Adrenal gland (tissue), 19 donors: Measurements from ENCODE around the gene FGD4. TPM values are rescaled to one million over a fixed set of nuclear protein-coding genes. Genes with fewer than 3 reads are reported as not detected.

ENCODE experiments used
- DNase-seq, 7 donors: peaks; one replicate each; pipeline ENCODE4 v3.0.0-alpha.2; 2019 to 2020
- H3K27ac ChIP-seq, 5 donors: fragments of 200-600 bp; sonication (generic) in 4 of 5; 1 replicate in 3 of 5; 2 replicates in 2 of 5; pipeline versions ENCODE4 v1.5.1 to v1.8.0; 2016 to 2020; ENCODE audit warnings: mild to moderate bottlenecking in 1 of 5
- H3K27me3 ChIP-seq: fragments of 200-600 bp; 2 replicates; pipeline ENCODE4 v1.8.0; 2021
- H3K36me3 ChIP-seq, 2 donors: fragments of 200-600 bp; replicated peaks in 1 of 2; 1 replicate in 1 of 2; 2 replicates in 1 of 2; pipeline versions ENCODE4 v1.5.1 to v1.8.0; 2018 to 2022
- H3K4me1 ChIP-seq, 2 donors: fragments of 200-600 bp; replicated peaks in 1 of 2; 1 replicate in 1 of 2; 2 replicates in 1 of 2; pipeline versions ENCODE4 v1.5.1 to v1.8.0; 2018 to 2021
- H3K4me3 ChIP-seq, 4 donors: fragments of 200-600 bp; sonication (generic) in 3 of 4; one replicate each; pipeline ENCODE4 v1.5.1; 2016 to 2018
- H3K9me3 ChIP-seq, 3 donors: fragments of 200-600 bp; sonication (generic) in 1 of 3; replicated peaks in 1 of 3; 1 replicate in 2 of 3; 2 replicates in 1 of 3; pipeline versions ENCODE4 v1.5.1 to v1.8.0; 2016 to 2021
- POLR2A ChIP-seq, 2 donors: fragments of 450-650 bp; IDR thresholded peaks; one replicate each; pipeline ENCODE4 v1.6.1; 2017; ENCODE audit warnings: antibody characterized with exemption in 2 of 2, mild to moderate bottlenecking in 2 of 2, moderate library complexity in 1 of 2
- WGBS, 4 donors: extraction: QIAGEN DNeasy Blood & Tissue Kit in 2 of 4; methylation state at CpG; one replicate each; pipeline versions ENCODE4 v1.1.5 to v1.1.7; 2013 to 2017; 5-methylcytosine and 5-hydroxymethylcytosine counted together
- intact Hi-C, 2 donors: fragments of 100-400 bp; cut with DNase I; formaldehyde crosslinking; loops; one replicate each; pipeline versions ENCODE4 v1.14.1 to v1.15.0; 2022 to 2023
- long read RNA-seq, 10 donors: library from polyadenylated mRNA in 3 of 10; unstranded in 2 of 10; stranded (forward) in 1 of 10; transcript quantifications; one replicate each; pipeline ENCODE4 v2.0.0 and lab custom pipeline, GENCODE V29; 2021 to 2026
- polyA plus RNA-seq, 3 donors: library from polyadenylated mRNA; stranded (reverse); fragments of 200-250 nt in 2 of 3; fragments of 350-450 nt in 1 of 3; fragmentation: Illumina TruSeq in 1 of 3; extraction: RNeasy Lipid Tissue Mini Kit (QIAGEN cat#74804) in 1 of 3; gene quantifications; one replicate each; pipeline ENCODE4 v1.2.3, GENCODE V29; 2013 to 2014
- total RNA-seq, 9 donors: library from RNA; depleted of rRNA in 4 of 9; stranded (reverse); fragments of >200 nt in 4 of 9; fragments of 120-200 nt in 1 of 9; fragmentation: NEBNext Ultra II Directional in 1 of 9; extraction: Animal tissue kit (Norgen Biotek cat#: 25700) in 1 of 9; gene quantifications; one replicate each; pipeline versions ENCODE4 v1.1.0 to v1.2.4, GENCODE V29; 2013 to 2023
- TF ChIP-seq, protein P1 (sequence below), 6 experiments: fragments of 450-650 bp in 4 of 6; fragments of 200-600 bp in 2 of 6; sonication (generic) in 1 of 6; IDR thresholded peaks; 1 replicate in 5 of 6; 2 replicates in 1 of 6; pipeline versions ENCODE4 v1.5.1 to v1.8.0; 2016 to 2021; ENCODE audit warnings: antibody characterized with exemption in 6 of 6, mild to moderate bottlenecking in 2 of 6, moderate library complexity in 1 of 6
- donor health status: healthy with polysubstance abuse.
- donor health status: Bipolar disorder and iron deficiency.
- donor health status: DM: yes; HTN: yes; CAD: no.
- donor health status: DM: no; HTN: no; CAD: no.
- donor health status: DM: no; HTN: no; CAD: no.
- donor health status: DM: yes; HTN: yes; CAD: no.

The FGD4 gene
- total RNA-seq, result 10 to 100 TPM; 10.2 to 38.5 (median 20.0) TPM
- polyA plus RNA-seq, result 10 to 100 TPM in 1 of 3 donors, 1 to 10 TPM in 2; 1.7 to 12.2 (median 2.4) TPM
- long read RNA-seq, donor 1, result 0 reads
- long read RNA-seq, donor 2, full-length matches to known transcripts, result 2 of 2 reads
- long read RNA-seq, donor 2, partial matches to known transcripts, result 0 of 2 reads
- long read RNA-seq, donor 2, other reads (novel, unspliced or antisense), result 0 of 2 reads
- long read RNA-seq, donor 3, full-length matches to known transcripts, result 1 of 1 reads
- long read RNA-seq, donor 3, partial matches to known transcripts, result 0 of 1 reads
- long read RNA-seq, donor 3, other reads (novel, unspliced or antisense), result 0 of 1 reads
- long read RNA-seq, donor 4, partial matches to known transcripts, result 8 of 11 reads
- long read RNA-seq, donor 4, other reads (novel, unspliced or antisense), result 3 of 11 reads
- long read RNA-seq, donor 5, full-length matches to known transcripts, result 3 of 4 reads
- long read RNA-seq, donor 5, partial matches to known transcripts, result 0 of 4 reads
- long read RNA-seq, donor 5, other reads (novel, unspliced or antisense), result 1 of 4 reads
- long read RNA-seq, donor 6, partial matches to known transcripts, result 2 of 4 reads
- long read RNA-seq, donor 6, other reads (novel, unspliced or antisense), result 2 of 4 reads
- long read RNA-seq, donor 7, result 0 reads
- long read RNA-seq, donor 8, full-length matches to known transcripts, result 1 of 1 reads
- long read RNA-seq, donor 8, partial matches to known transcripts, result 0 of 1 reads
- long read RNA-seq, donor 8, other reads (novel, unspliced or antisense), result 0 of 1 reads
- long read RNA-seq, donor 9, full-length matches to known transcripts, result 2 of 2 reads
- long read RNA-seq, donor 9, partial matches to known transcripts, result 0 of 2 reads
- long read RNA-seq, donor 9, other reads (novel, unspliced or antisense), result 0 of 2 reads
- long read RNA-seq, donor 10, partial matches to known transcripts, result 0 of 1 reads
- long read RNA-seq, donor 10, other reads (novel, unspliced or antisense), result 0 of 1 reads

DNA sequence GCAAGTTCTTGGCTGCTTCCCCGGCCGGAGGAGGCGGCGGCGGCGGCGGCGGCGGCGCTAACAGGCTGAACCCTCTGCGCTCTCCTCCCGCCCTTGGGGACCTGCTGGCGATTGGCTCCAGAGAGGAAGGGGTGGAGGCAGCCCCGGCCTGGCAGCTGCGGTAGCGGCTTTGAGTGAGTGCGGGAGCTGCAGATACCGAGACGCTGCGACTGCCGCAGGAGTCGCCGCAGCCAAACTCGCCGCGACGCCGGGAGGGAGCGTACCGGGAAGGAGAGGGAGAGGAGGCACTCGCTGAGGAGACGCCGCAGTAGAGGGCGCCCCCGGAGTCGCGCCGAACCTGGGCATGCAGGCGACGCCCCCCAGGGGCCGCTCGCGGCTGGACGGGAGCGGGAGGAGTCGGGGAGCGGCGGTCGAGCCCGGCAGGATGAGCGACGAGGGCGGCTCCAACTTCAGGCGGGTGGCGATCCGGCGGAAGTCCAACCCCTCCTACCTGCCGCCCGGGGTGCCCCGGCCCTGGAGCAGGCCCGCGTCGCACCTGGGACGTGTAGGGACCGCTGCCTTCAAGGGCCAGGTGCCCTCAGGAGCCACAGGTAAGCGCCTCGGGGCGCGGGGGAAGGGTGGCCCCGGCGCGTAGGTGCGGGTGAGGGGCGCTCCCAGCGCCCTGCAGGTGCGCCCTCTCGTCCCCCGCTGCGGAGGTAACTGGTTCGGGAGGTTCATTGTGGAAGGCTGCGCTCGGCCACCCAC, at the start of gene FGD4:
TSS of gene FGD4 (plus strand) at position 189 of the 744 bp plus-strand sequence.
- Histone ChIP-seq H3K36me3 (no peaks in the 10 kb centered on the region), H3K4me1 (peaks cover 0 to 13% of the 10 kb centered on the region in 2 donors), H3K9me3 (no peaks in the 10 kb centered on the region), H3K4me3 (peak within 1 kb of the TSS in 3 of 4 donors; percentile 48 to 88 (median 75)), H3K27ac (peak within 1 kb of the TSS in 3 of 5 donors; percentile 20 to 61 (median 59)), H3K27me3 (no peaks in the 10 kb centered on the region)
- intact Hi-C loops, result no loop called here
- TF ChIP-seq, protein P1, sequence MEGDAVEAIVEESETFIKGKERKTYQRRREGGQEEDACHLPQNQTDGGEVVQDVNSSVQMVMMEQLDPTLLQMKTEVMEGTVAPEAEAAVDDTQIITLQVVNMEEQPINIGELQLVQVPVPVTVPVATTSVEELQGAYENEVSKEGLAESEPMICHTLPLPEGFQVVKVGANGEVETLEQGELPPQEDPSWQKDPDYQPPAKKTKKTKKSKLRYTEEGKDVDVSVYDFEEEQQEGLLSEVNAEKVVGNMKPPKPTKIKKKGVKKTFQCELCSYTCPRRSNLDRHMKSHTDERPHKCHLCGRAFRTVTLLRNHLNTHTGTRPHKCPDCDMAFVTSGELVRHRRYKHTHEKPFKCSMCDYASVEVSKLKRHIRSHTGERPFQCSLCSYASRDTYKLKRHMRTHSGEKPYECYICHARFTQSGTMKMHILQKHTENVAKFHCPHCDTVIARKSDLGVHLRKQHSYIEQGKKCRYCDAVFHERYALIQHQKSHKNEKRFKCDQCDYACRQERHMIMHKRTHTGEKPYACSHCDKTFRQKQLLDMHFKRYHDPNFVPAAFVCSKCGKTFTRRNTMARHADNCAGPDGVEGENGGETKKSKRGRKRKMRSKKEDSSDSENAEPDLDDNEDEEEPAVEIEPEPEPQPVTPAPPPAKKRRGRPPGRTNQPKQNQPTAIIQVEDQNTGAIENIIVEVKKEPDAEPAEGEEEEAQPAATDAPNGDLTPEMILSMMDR (IDR thresholded peaks at IDR 0.05), result peak in 2 of 6 experiments; percentile 7 to 30
- peak in 1 of 2 donors; percentile 84 for TF ChIP-seq POLR2A (IDR thresholded peaks at IDR 0.05)
- 0 to 1% (median 0%) methylated on average over 25 to 82 of the region's 82 CpGs for WGBS, 4 donors
- DNase-seq, result peak; percentile 85 to 94 (median 92)

DNA sequence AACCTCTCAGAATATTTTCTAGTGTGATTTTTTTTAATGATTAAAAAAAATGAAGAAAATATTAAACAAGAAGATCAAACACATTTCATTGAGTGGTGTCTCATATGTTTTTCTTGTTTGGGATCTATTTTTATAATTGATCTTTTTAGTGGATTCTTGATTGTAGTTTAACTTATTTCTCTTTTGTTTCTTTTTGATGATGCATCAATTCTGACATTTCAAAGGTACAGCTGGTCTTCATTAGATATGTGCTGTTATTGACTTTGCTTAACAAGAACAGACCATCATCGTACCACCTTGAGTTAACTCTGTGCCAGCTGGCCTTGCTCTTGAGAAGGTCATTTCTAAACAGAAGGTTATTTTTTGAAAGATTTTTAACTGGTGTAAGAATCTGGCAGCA, 45.8 kb upstream of the FGD4 start:
- TF ChIP-seq, protein P1 (IDR thresholded peaks at IDR 0.05), result no peak
- no peak for TF ChIP-seq POLR2A (IDR thresholded peaks at IDR 0.05)
- intact Hi-C loops, result no loop called here
- H3K4me1 ChIP-seq, result no peaks in the 10 kb centered on the region
- no peak for DNase-seq
- no peak overlapping the region for H3K27ac ChIP-seq
- H3K36me3 ChIP-seq, result no peaks in the 10 kb centered on the region
- WGBS, 4 donors, result 38 to 52% (median 46%) methylated on average over 1 of the region's 1 CpG
- no peak overlapping the region for H3K4me3 ChIP-seq
- no peaks in the 10 kb centered on the region for H3K27me3 ChIP-seq
- no peaks in the 10 kb centered on the region for H3K9me3 ChIP-seq

DNA sequence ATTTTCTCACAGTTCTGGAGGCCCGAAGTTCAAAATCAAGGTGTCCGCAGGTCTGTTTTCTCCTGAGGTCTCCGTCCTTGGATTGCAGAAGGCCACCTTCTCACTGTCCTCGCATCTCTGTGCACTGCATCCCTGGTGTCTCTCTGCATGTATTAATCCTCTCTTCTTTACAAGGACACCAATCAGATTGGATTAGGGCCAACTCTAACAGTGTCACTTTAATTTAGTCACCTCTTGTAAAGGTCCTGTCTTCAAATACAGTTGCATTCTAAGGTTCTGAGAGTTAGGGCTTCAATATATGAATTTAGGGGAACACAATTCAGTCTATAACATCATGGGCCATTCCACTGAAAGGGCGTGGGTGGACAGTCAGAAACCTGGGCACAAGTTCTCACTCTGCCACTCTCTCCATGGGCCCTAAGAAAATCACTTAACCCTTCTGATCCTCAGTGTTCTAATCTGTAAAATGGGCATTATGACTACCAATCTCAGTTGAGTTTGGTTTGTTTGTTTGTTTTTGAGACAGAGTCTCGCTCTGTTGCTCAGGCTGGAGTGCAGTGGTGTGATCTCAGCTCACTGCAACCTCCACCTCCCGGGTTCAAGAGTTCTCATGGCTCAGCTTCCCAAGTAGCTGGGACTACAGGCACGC, 41.6 kb upstream of the FGD4 start:
- Histone ChIP-seq H3K27ac (no peak overlapping the region), H3K4me1 (no peaks in the 10 kb centered on the region), H3K9me3 (no peaks in the 10 kb centered on the region), H3K36me3 (no peaks in the 10 kb centered on the region), H3K27me3 (no peaks in the 10 kb centered on the region), H3K4me3 (no peak overlapping the region)
- intact Hi-C loops, result no loop called here
- TF ChIP-seq, protein P1 (IDR thresholded peaks at IDR 0.05), result no peak
- no peak for TF ChIP-seq POLR2A (IDR thresholded peaks at IDR 0.05)
- no peak for DNase-seq
- WGBS, 4 donors, result 89 to 96% (median 92%) methylated on average over 8 of the region's 8 CpGs
